Measurements from ENCODE around the gene TMEM94.
"Not testable (repeated sequence)": the region's sequence is repeated elsewhere in the genome, so short reads cannot be mapped to it uniquely, and the experiment has no call there.

TMEM94 gene

GRCh38 chr17:75476752-75477489, 20.5 kb downstream of the TMEM94 start:
- DNase-seq (ENCODE audit: low read depth) = no peak

GRCh38 chr17:75477490-75477862, 21.0 kb downstream of the TMEM94 start:
- DNase-seq (ENCODE audit: low read depth) = not testable (repeated sequence)

- DNase-seq (ENCODE audit: low read depth) = no peak
Measured at GRCh38 chr17:75478508-75478907, 22.1 kb downstream of the TMEM94 start.

- DNase-seq (ENCODE audit: low read depth) = no peak
Measured at GRCh38 chr17:75480281-75480680, 23.8 kb downstream of the TMEM94 start.

- DNase-seq (ENCODE audit: low read depth) = no peak
Measured at GRCh38 chr17:75481194-75482068, 25.0 kb downstream of the TMEM94 start.

- no peak for DNase-seq (ENCODE audit: low read depth)
Measured at GRCh38 chr17:75482098-75482942, 25.9 kb downstream of the TMEM94 start.

GRCh38 chr17:75485688-75486087, 29.3 kb downstream of the TMEM94 start:
- DNase-seq (ENCODE audit: low read depth) = no peak

GRCh38 chr17:75486151-75486550, 29.7 kb downstream of the TMEM94 start:
- no peak for DNase-seq (ENCODE audit: low read depth)

- DNase-seq (ENCODE audit: low read depth) = no peak
Measured at GRCh38 chr17:75486951-75487350, 30.5 kb downstream of the TMEM94 start.

GRCh38 chr17:75487351-75488070, 31.1 kb downstream of the TMEM94 start:
- DNase-seq (ENCODE audit: low read depth) = no peak

- DNase-seq (ENCODE audit: low read depth) = no peak
Measured at GRCh38 chr17:75488693-75489510, 32.5 kb downstream of the TMEM94 start.

GRCh38 chr17:75489511-75489955, 33.1 kb downstream of the TMEM94 start:
- DNase-seq (ENCODE audit: low read depth) = no peak

GRCh38 chr17:75490173-75490743, 33.8 kb downstream of the TMEM94 start:
- DNase-seq (ENCODE audit: low read depth) = no peak

GRCh38 chr17:75490953-75491649, 34.7 kb downstream of the TMEM94 start:
- DNase-seq (ENCODE audit: low read depth) = no peak

- DNase-seq (ENCODE audit: low read depth) = no peak
Measured at GRCh38 chr17:75491680-75492079, 35.2 kb downstream of the TMEM94 start.

- DNase-seq (ENCODE audit: low read depth) = no peak
Measured at GRCh38 chr17:75492555-75493168, 36.2 kb downstream of the TMEM94 start.

GRCh38 chr17:75493476-75494129, 37.2 kb downstream of the TMEM94 start:
- no peak for DNase-seq (ENCODE audit: low read depth)

- no peak for DNase-seq (ENCODE audit: low read depth)
Measured at GRCh38 chr17:75494326-75494877, 38.0 kb downstream of the TMEM94 start.

All from HS-27A (cell line).